ENCODE results near the gene AGK.
"Not testable (repeated sequence)": the region's sequence is repeated elsewhere in the genome, so short reads cannot be mapped to it uniquely, and the experiment has no call there.

AGK gene

GRCh38 chr7:141550386-141551093 lies 670 bp upstream of the AGK start:
- no peak for DNase-seq
- peak overlapping the region; percentile 2 for H3K27ac ChIP-seq (ENCODE audit: insufficient read depth, low read length, poor library complexity, severe bottlenecking)

GRCh38 chr7:141551782-141552181 lies 572 bp downstream of the AGK start:
- Histone ChIP-seq H3K4me1 (ENCODE audit: control insufficient read depth, insufficient read depth, low read length, poor library complexity, severe bottlenecking) (peaks cover 15% of the 10 kb centered on the region), H3K9me3 (ENCODE audit: control insufficient read depth, low read length) (no peaks in the 10 kb centered on the region), H3K27me3 (replicated peaks; ENCODE audit: control insufficient read depth, insufficient read depth, low read length, poor library complexity, severe bottlenecking) (no peaks in the 10 kb centered on the region), H3K27ac (ENCODE audit: insufficient read depth, low read length, poor library complexity, severe bottlenecking) (peak overlapping the region; percentile 2), H3K36me3 (ENCODE audit: control insufficient read depth, insufficient read depth, low read length) (peaks cover 3% of the 10 kb centered on the region), H3K4me3 (ENCODE audit: insufficient read depth, low read depth, low read length, poor library complexity, severe bottlenecking) (peak overlapping the region; percentile 83)
- DNase-seq = no peak

More at GRCh38 chr7:141550386-141551093, 670 bp upstream of the AGK start:
- peak overlapping the region; percentile 83 for H3K4me3 ChIP-seq (ENCODE audit: insufficient read depth, low read depth, low read length, poor library complexity, severe bottlenecking)
- no peaks in the 10 kb centered on the region for H3K36me3 ChIP-seq (ENCODE audit: control insufficient read depth, insufficient read depth, low read length)
- H3K4me1 ChIP-seq (ENCODE audit: control insufficient read depth, insufficient read depth, low read length, poor library complexity, severe bottlenecking) = peaks cover 15% of the 10 kb centered on the region
- no peaks in the 10 kb centered on the region for H3K9me3 ChIP-seq (ENCODE audit: control insufficient read depth, low read length)
- H3K27me3 ChIP-seq (replicated peaks; ENCODE audit: control insufficient read depth, insufficient read depth, low read length, poor library complexity, severe bottlenecking) = no peaks in the 10 kb centered on the region

- Histone ChIP-seq H3K27me3 (replicated peaks; ENCODE audit: control insufficient read depth, insufficient read depth, low read length, poor library complexity, severe bottlenecking) (no peaks in the 10 kb centered on the region), H3K9me3 (ENCODE audit: control insufficient read depth, low read length) (no peaks in the 10 kb centered on the region), H3K4me3 (ENCODE audit: insufficient read depth, low read depth, low read length, poor library complexity, severe bottlenecking) (no peak overlapping the region), H3K36me3 (ENCODE audit: control insufficient read depth, insufficient read depth, low read length) (peaks cover 3% of the 10 kb centered on the region), H3K4me1 (ENCODE audit: control insufficient read depth, insufficient read depth, low read length, poor library complexity, severe bottlenecking) (peaks cover 4% of the 10 kb centered on the region), H3K27ac (ENCODE audit: insufficient read depth, low read length, poor library complexity, severe bottlenecking) (no peak overlapping the region)
- no peak for DNase-seq
These were observed 6.2 kb downstream of the AGK start for GRCh38 chr7:141557360-141557759.

- H3K4me3 ChIP-seq (ENCODE audit: insufficient read depth, low read depth, low read length, poor library complexity, severe bottlenecking); H3K27me3 ChIP-seq (replicated peaks; ENCODE audit: control insufficient read depth, insufficient read depth, low read length, poor library complexity, severe bottlenecking); DNase-seq; H3K4me1 ChIP-seq (ENCODE audit: control insufficient read depth, insufficient read depth, low read length, poor library complexity, severe bottlenecking); H3K27ac ChIP-seq (ENCODE audit: insufficient read depth, low read length, poor library complexity, severe bottlenecking); H3K9me3 ChIP-seq (ENCODE audit: control insufficient read depth, low read length); H3K36me3 ChIP-seq (ENCODE audit: control insufficient read depth, insufficient read depth, low read length): not testable (repeated sequence)
These were observed 6.8 kb downstream of the AGK start for GRCh38 chr7:141557831-141558531.

GRCh38 chr7:141558544-141559183 lies 7.5 kb downstream of the AGK start:
- DNase-seq = no peak
- Histone ChIP-seq H3K9me3 (ENCODE audit: control insufficient read depth, low read length) (no peaks in the 10 kb centered on the region), H3K27me3 (replicated peaks; ENCODE audit: control insufficient read depth, insufficient read depth, low read length, poor library complexity, severe bottlenecking) (no peaks in the 10 kb centered on the region), H3K27ac (ENCODE audit: insufficient read depth, low read length, poor library complexity, severe bottlenecking) (no peak overlapping the region), H3K36me3 (ENCODE audit: control insufficient read depth, insufficient read depth, low read length) (peaks cover 13% of the 10 kb centered on the region), H3K4me1 (ENCODE audit: control insufficient read depth, insufficient read depth, low read length, poor library complexity, severe bottlenecking) (no peaks in the 10 kb centered on the region), H3K4me3 (ENCODE audit: insufficient read depth, low read depth, low read length, poor library complexity, severe bottlenecking) (no peak overlapping the region)

GRCh38 chr7:141559961-141560360 lies 8.8 kb downstream of the AGK start:
- H3K4me3 ChIP-seq (ENCODE audit: insufficient read depth, low read depth, low read length, poor library complexity, severe bottlenecking) = no peak overlapping the region
- H3K27me3 ChIP-seq (replicated peaks; ENCODE audit: control insufficient read depth, insufficient read depth, low read length, poor library complexity, severe bottlenecking) = no peaks in the 10 kb centered on the region
- H3K9me3 ChIP-seq (ENCODE audit: control insufficient read depth, low read length) = no peaks in the 10 kb centered on the region
- no peak for DNase-seq
- H3K36me3 ChIP-seq (ENCODE audit: control insufficient read depth, insufficient read depth, low read length) = peaks cover 13% of the 10 kb centered on the region
- H3K27ac ChIP-seq (ENCODE audit: insufficient read depth, low read length, poor library complexity, severe bottlenecking) = no peak overlapping the region
- H3K4me1 ChIP-seq (ENCODE audit: control insufficient read depth, insufficient read depth, low read length, poor library complexity, severe bottlenecking) = no peaks in the 10 kb centered on the region

GRCh38 chr7:141562036-141562435 lies 10.8 kb downstream of the AGK start:
- Histone ChIP-seq H3K4me3 (ENCODE audit: insufficient read depth, low read depth, low read length, poor library complexity, severe bottlenecking) (no peak overlapping the region), H3K27me3 (replicated peaks; ENCODE audit: control insufficient read depth, insufficient read depth, low read length, poor library complexity, severe bottlenecking) (no peaks in the 10 kb centered on the region), H3K9me3 (ENCODE audit: control insufficient read depth, low read length) (no peaks in the 10 kb centered on the region), H3K4me1 (ENCODE audit: control insufficient read depth, insufficient read depth, low read length, poor library complexity, severe bottlenecking) (no peaks in the 10 kb centered on the region), H3K27ac (ENCODE audit: insufficient read depth, low read length, poor library complexity, severe bottlenecking) (no peak overlapping the region), H3K36me3 (ENCODE audit: control insufficient read depth, insufficient read depth, low read length) (peaks cover 19% of the 10 kb centered on the region)
- DNase-seq = no peak

GRCh38 chr7:141562543-141562942 lies 11.3 kb downstream of the AGK start:
- Histone ChIP-seq H3K9me3 (ENCODE audit: control insufficient read depth, low read length) (no peaks in the 10 kb centered on the region), H3K4me1 (ENCODE audit: control insufficient read depth, insufficient read depth, low read length, poor library complexity, severe bottlenecking) (no peaks in the 10 kb centered on the region), H3K27ac (ENCODE audit: insufficient read depth, low read length, poor library complexity, severe bottlenecking) (no peak overlapping the region), H3K4me3 (ENCODE audit: insufficient read depth, low read depth, low read length, poor library complexity, severe bottlenecking) (no peak overlapping the region), H3K27me3 (replicated peaks; ENCODE audit: control insufficient read depth, insufficient read depth, low read length, poor library complexity, severe bottlenecking) (no peaks in the 10 kb centered on the region), H3K36me3 (ENCODE audit: control insufficient read depth, insufficient read depth, low read length) (peaks cover 21% of the 10 kb centered on the region)
- no peak for DNase-seq

- no peak for DNase-seq
- Histone ChIP-seq H3K9me3 (ENCODE audit: control insufficient read depth, low read length) (no peaks in the 10 kb centered on the region), H3K27me3 (replicated peaks; ENCODE audit: control insufficient read depth, insufficient read depth, low read length, poor library complexity, severe bottlenecking) (no peaks in the 10 kb centered on the region), H3K4me1 (ENCODE audit: control insufficient read depth, insufficient read depth, low read length, poor library complexity, severe bottlenecking) (no peaks in the 10 kb centered on the region), H3K36me3 (ENCODE audit: control insufficient read depth, insufficient read depth, low read length) (peaks cover 25% of the 10 kb centered on the region), H3K4me3 (ENCODE audit: insufficient read depth, low read depth, low read length, poor library complexity, severe bottlenecking) (no peak overlapping the region), H3K27ac (ENCODE audit: insufficient read depth, low read length, poor library complexity, severe bottlenecking) (no peak overlapping the region)
These were observed 11.8 kb downstream of the AGK start for GRCh38 chr7:141562972-141563371.

Measured in effector memory CD4-positive, alpha-beta T cell (primary cell).